Upper lobe of left lung (tissue), 6 donors: Measurements from ENCODE around the gene PIANP. TPM values are rescaled to one million over a fixed set of nuclear protein-coding genes. Genes with fewer than 3 reads are reported as not detected.
"Not testable (repeated sequence)": the region's sequence is repeated elsewhere in the genome, so short reads cannot be mapped to it uniquely, and the experiment has no call there.

ENCODE experiments used
- ATAC-seq, 2 donors: fragments of 200-7000 bp; cut with Tn5 transposase; one replicate each; pipeline ENCODE4 v1.9.1; 2022; ENCODE audit warnings: mild to moderate bottlenecking in 2 of 2, moderate library complexity in 2 of 2; ENCODE audit not compliant: low FRiP score in 2 of 2
- DNase-seq, 2 donors: peaks; one replicate each; pipeline ENCODE4 v3.0.0-alpha.2; 2019 to 2020
- H3K27ac ChIP-seq, 4 donors: fragments of 200-600 bp; sonication (generic); one replicate each; pipeline ENCODE4 v1.5.1; 2016 to 2019
- H3K27me3 ChIP-seq, 4 donors: fragments of 200-600 bp; sonication (generic); one replicate each; pipeline ENCODE4 v1.5.1; 2017 to 2019
- H3K36me3 ChIP-seq, 4 donors: fragments of 200-600 bp; sonication (generic); one replicate each; pipeline ENCODE4 v1.5.1; 2016 to 2019
- H3K4me1 ChIP-seq, 4 donors: fragments of 200-600 bp; sonication (generic); one replicate each; pipeline ENCODE4 v1.5.1; 2018 to 2019
- H3K4me3 ChIP-seq, 4 donors: fragments of 200-600 bp; sonication (generic); one replicate each; pipeline ENCODE4 v1.5.1; 2017 to 2019; ENCODE audit warnings: mild to moderate bottlenecking in 2 of 4, moderate library complexity in 1 of 4
- H3K9me3 ChIP-seq, 4 donors: fragments of 200-600 bp; sonication (generic); one replicate each; pipeline ENCODE4 v1.5.1; 2018 to 2019
- CTCF ChIP-seq, 6 experiments: fragments of 450-650 bp in 4 of 6; fragments of 200-600 bp in 2 of 6; sonication (generic) in 2 of 6; IDR thresholded peaks; one replicate each; pipeline ENCODE4 v1.5.1; 2016 to 2019; ENCODE audit warnings: antibody characterized with exemption in 6 of 6
- EP300 ChIP-seq, 4 donors: sonication (generic); formaldehyde crosslinking; IDR thresholded peaks; one replicate each; pipeline ENCODE4 v1.5.1; 2017; ENCODE audit warnings: antibody characterized with exemption in 4 of 4, control low read depth in 2 of 4
- POLR2A ChIP-seq, 4 donors: fragments of 450-650 bp; IDR thresholded peaks; one replicate each; pipeline ENCODE4 v1.5.1; 2016 to 2017; ENCODE audit warnings: antibody characterized with exemption in 4 of 4, mild to moderate bottlenecking in 2 of 4
- POLR2AphosphoS5 ChIP-seq, 2 donors: sonication (generic); formaldehyde crosslinking; IDR thresholded peaks; one replicate each; pipeline ENCODE4 v1.5.1; 2017; ENCODE audit warnings: antibody characterized with exemption in 2 of 2
- WGBS, 2 donors: methylation state at CpG; one replicate each; pipeline ENCODE4 v1.1.5; 2017 to 2018; 5-methylcytosine and 5-hydroxymethylcytosine counted together
- total RNA-seq, 6 donors: library from RNA; depleted of rRNA in 4 of 6; stranded (reverse); fragments of >200 nt in 4 of 6; gene quantifications; one replicate each; pipeline versions ENCODE4 v1.1.0 to v1.2.1, GENCODE V29; 2016 to 2021
- donor health status: DM: no; HTN: no; CAD: no; lungs with moderate emphysema.
- donor health status: DM: no; HTN: yes; CAD: no; lungs with severe emphysema.

Gene PIANP, protein sequence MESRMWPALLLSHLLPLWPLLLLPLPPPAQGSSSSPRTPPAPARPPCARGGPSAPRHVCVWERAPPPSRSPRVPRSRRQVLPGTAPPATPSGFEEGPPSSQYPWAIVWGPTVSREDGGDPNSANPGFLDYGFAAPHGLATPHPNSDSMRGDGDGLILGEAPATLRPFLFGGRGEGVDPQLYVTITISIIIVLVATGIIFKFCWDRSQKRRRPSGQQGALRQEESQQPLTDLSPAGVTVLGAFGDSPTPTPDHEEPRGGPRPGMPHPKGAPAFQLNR
- total RNA-seq: under 1 TPM in 3 of 6 donors, not detected in 3; 0.13 to 0.83 (median 0.39) TPM

DNA sequence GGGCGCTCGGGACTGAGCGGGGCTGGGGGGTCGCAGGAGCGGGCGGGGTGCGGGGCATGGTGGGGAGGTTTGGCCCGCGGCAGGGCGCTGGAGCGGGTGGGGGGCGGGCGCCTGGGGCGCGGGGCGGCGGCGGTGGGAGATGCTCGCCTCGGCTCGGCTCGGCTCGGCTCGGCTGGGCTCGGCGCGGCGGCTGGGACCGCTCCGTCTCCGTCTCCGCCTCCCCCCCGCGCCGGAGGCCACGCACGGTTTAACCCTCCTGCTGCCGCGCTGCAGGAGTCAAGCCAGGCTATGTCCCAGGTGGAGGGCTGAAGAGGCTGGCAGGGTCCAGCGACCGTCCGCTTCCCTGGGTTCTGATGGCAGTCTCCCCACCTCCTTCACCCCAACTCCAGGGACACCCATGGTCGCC, at the start of gene PIANP:
Gene PIANP (minus strand): TSS at position 170 of the 406 bp plus-strand sequence. CDS start 2,754 bp downstream, outside the sequence.
- Histone ChIP-seq H3K27me3 (peaks cover 0 to 43% (median 22%) of the 10 kb centered on the region in 4 donors), H3K4me1 (peaks cover 11 to 19% (median 14%) of the 10 kb centered on the region in 4 donors), H3K36me3 (no peaks in the 10 kb centered on the region), H3K27ac (no peak within 1 kb of the TSS), H3K4me3 (peak within 1 kb of the TSS; percentile 37 to 50 (median 42)), H3K9me3 (no peaks in the 10 kb centered on the region)
- WGBS, 2 donors: 3 to 13% methylated on average over 4 to 12 of the region's 43 CpGs
- no peak for TF ChIP-seq EP300 (IDR thresholded peaks at IDR 0.05)
- TF ChIP-seq POLR2A (IDR thresholded peaks at IDR 0.05): no peak
- no peak for TF ChIP-seq CTCF (IDR thresholded peaks at IDR 0.05)
- TF ChIP-seq POLR2AphosphoS5 (IDR thresholded peaks at IDR 0.05): no peak
- ATAC-seq (peak in 1 of 2 donors; percentile 83), DNase-seq (peak in 1 of 2 donors; percentile 92)

DNA sequence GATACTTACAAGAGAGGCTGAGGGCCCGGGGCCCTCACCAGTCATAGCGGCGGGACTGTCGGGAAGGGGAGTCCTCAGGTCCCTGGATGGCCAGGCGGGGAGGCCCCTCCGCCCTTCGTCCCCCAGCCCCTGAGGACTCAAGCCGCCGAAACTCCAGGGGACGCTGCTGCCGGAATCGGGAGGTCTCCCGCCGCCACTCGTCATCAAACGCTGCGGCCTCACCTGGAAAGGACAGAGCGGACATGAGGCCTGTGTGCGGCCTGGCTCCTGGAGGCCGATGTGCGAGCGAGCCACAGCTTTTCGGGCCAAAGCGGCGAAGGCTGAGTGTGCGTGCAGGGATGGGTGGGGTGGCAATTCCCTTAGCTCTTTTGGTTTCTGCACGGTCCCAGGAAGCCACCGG, 48.1 kb upstream of the PIANP start:
- 95% methylated on average over 20 to 28 of the region's 28 CpGs for WGBS, 2 donors
- no peaks in the 10 kb centered on the region for H3K9me3 ChIP-seq
- TF ChIP-seq POLR2AphosphoS5 (IDR thresholded peaks at IDR 0.05) (no peak), EP300 (IDR thresholded peaks at IDR 0.05) (no peak), CTCF (IDR thresholded peaks at IDR 0.05) (no peak), POLR2A (IDR thresholded peaks at IDR 0.05) (no peak)
- no peak overlapping the region for H3K4me3 ChIP-seq
- peaks cover 9 to 18% (median 13%) of the 10 kb centered on the region in 4 donors for H3K4me1 ChIP-seq
- DNase-seq (peak in 1 of 2 donors; percentile 64), ATAC-seq (no peak)
- peaks cover 35 to 61% (median 48%) of the 10 kb centered on the region in 4 donors for H3K36me3 ChIP-seq
- H3K27ac ChIP-seq: no peak overlapping the region
- H3K27me3 ChIP-seq: no peaks in the 10 kb centered on the region

DNA sequence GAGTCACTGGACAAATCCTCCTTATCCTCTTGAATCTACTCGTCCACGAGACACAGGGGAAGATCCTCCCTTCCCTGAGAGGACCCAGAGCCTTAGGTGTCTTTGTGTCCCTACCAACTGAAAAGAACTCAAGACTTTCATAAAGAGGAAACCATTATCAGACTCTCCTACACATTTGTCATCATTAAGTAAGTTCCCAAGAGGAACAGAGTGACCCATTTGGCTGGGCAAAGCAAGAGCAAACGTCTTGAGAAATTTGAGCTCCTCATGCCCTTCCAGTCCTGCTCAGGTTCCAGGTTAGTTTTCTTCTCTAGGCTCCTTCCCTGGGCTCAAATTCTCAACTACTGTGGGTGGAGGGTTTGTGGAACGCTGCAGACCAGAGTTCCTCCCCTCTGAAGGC, 46.6 kb upstream of the PIANP start:
- WGBS, 2 donors: 75 to 80% methylated on average over 4 of the region's 4 CpGs
- Histone ChIP-seq H3K27ac (no peak overlapping the region), H3K9me3 (no peaks in the 10 kb centered on the region), H3K27me3 (no peaks in the 10 kb centered on the region), H3K4me3 (no peak overlapping the region), H3K4me1 (peaks cover 6 to 13% (median 8%) of the 10 kb centered on the region in 4 donors), H3K36me3 (peaks cover 35 to 61% (median 48%) of the 10 kb centered on the region in 4 donors)
- DNase-seq (no peak), ATAC-seq (no peak)
- TF ChIP-seq CTCF (IDR thresholded peaks at IDR 0.05) (no peak), EP300 (IDR thresholded peaks at IDR 0.05) (no peak), POLR2A (IDR thresholded peaks at IDR 0.05) (no peak), POLR2AphosphoS5 (IDR thresholded peaks at IDR 0.05) (no peak)

DNA sequence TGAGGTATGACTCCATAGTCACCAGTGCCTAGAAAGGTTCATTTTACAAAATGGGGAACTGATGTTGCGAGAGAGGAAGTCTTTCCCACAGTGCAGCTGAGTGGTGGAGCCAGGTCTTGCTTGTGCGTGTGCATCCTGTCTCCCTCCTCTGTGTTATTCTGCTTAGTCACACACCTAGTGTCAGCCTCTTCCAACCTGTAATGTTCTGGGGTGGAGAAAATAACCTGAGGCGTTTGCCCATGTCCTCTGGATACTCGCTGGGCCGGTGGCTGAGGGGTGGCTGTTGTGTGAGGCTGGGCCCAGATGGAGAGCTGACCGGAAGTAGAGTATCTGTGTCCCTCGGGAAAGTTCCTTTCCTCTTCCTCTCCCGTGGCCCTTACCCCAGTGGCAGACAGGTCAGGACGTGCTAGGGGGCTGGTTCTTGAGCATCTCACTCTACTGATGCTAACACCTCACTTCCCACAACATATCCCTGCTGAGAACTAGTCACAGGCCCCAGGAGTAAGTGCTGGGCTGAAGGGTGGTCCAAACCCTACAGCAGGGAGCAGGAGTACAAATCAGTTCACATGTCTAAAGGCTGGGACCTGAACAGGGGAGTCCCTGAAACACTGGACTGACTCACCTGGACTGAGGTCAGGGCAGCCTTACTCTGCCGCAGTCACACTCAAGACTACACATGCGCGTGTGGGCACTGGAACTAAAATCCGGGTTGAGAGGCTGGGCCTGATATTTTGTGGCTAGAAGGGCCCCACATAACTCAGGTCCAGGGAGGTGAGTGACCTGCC, 45.3 kb upstream of the PIANP start:
- WGBS, 2 donors: 58 to 63% methylated on average over 11 to 13 of the region's 13 CpGs
- peak overlapping the region; percentile 53 to 84 (median 78) for H3K27ac ChIP-seq
- peaks cover 0 to 5% (median 2%) of the 10 kb centered on the region in 4 donors for H3K4me1 ChIP-seq
- peak in 1 of 2 donors; percentile 54 for DNase-seq
- no peak for TF ChIP-seq EP300 (IDR thresholded peaks at IDR 0.05)
- TF ChIP-seq CTCF (IDR thresholded peaks at IDR 0.05): no peak
- TF ChIP-seq POLR2A (IDR thresholded peaks at IDR 0.05): no peak
- peak in 1 of 2 donors; percentile 26 for TF ChIP-seq POLR2AphosphoS5 (IDR thresholded peaks at IDR 0.05)
- peaks cover 34 to 51% (median 41%) of the 10 kb centered on the region in 4 donors for H3K36me3 ChIP-seq
- ATAC-seq: peak; percentile 69 to 72
- no peaks in the 10 kb centered on the region for H3K27me3 ChIP-seq
- no peaks in the 10 kb centered on the region for H3K9me3 ChIP-seq
- H3K4me3 ChIP-seq: no peak overlapping the region

DNA sequence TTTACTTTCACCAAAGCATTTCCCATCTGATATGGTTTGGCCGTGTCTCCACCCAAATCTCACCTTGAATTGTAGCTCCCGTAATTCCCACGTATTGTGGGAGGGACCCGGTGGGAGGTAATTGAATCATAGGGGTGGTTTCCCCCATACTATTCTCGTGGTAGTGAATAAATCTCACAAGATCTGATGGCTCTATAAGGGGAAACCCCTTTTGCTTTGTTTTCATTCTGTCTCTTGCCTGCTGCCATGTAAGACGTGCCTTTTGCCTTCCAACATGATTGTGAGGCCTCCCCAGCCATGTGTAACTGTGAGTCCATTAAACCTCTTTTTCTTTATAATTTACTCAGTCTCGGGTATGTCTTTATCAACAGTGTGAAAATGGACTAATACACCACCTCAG, 42.7 kb upstream of the PIANP start:
- not testable (repeated sequence) for H3K27me3 ChIP-seq, ATAC-seq, DNase-seq, H3K4me1 ChIP-seq, H3K27ac ChIP-seq, H3K4me3 ChIP-seq, H3K9me3 ChIP-seq
- H3K36me3 ChIP-seq: peaks cover 8 to 25% (median 16%) of the 10 kb centered on the region in 4 donors
- 70% methylated on average over 7 of the region's 7 CpGs for WGBS, 2 donors
